HepG2 (cell line): ENCODE results near the gene GRIA3.

Experiments
- ARNT ChIP-seq: fragments of 450-650 bp; IDR thresholded peaks from 2 replicates; pipeline ENCODE4 v1.6.1; 2017
- KLF6 ChIP-seq: IDR thresholded peaks from 2 replicates; pipeline ENCODE4 v1.8.0; 2016; ENCODE audit warnings: missing biosample characterization, missing genetic modification reagents
- POLR2A ChIP-seq, 2 experiments: IDR thresholded peaks; 2 replicates each; pipeline ENCODE4 v1.6.1; 2011; ENCODE audit warnings: low read depth in 2 of 2, low read length in 2 of 2, mild to moderate bottlenecking in 1 of 2, moderate library complexity in 1 of 2; ENCODE audit not compliant: insufficient read depth in 1 of 2
- RORA ChIP-seq: sonication (generic); formaldehyde crosslinking; IDR thresholded peaks from 2 replicates; pipeline ENCODE4 v1.5.0; 2020; ENCODE audit warnings: mild to moderate bottlenecking, missing genetic modification reagents, moderate library complexity
- ZNF205 ChIP-seq: IDR thresholded peaks from 2 replicates; pipeline ENCODE4 v1.6.1; 2018; ENCODE audit warnings: missing biosample characterization, missing genetic modification reagents
- ZNF3 ChIP-seq: IDR thresholded peaks from 2 replicates; pipeline ENCODE4 v1.7.0; 2017; ENCODE audit warnings: inconsistent platforms
- ZNF496 ChIP-seq: sonication (generic); formaldehyde crosslinking; IDR thresholded peaks from 2 replicates; pipeline ENCODE4 v1.8.1; 2023; ENCODE audit warnings: mild to moderate bottlenecking, moderate library complexity, missing genetic modification reagents; ENCODE audit not compliant: insufficient replicate concordance
- TF ChIP-seq, protein P1 (sequence below): conservative IDR thresholded peaks from 2 replicates; pipeline ENCODE4 v1.6.1; 2018; ENCODE audit warnings: missing genetic modification reagents
- TF ChIP-seq, protein P2 (sequence below): sonication (generic); formaldehyde crosslinking; IDR thresholded peaks from 2 replicates; pipeline ENCODE4 v1.9.0; 2021; ENCODE audit warnings: missing genetic modification reagents, borderline replicate concordance

DNA sequence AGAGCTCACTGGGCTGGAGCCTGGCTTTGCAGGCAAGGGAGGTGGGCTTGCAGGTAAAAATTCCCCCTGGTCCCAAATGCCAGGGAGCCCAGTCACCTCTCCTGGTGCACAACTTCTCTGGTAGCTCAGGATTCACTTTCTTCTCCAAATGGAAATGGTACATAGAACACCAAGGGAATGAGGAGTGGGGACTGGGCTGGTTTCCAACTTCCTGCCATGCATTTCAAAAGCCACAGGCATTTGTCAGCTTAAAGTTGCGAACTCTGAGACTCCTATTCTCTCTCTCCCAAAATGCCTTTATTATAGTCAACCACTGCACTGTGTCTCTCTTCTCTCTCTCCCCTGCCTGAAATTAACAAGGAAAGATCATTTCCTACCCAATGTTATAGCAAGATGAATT is 177.3 kb downstream of the GRIA3 start:
- no peak for TF ChIP-seq ZNF3 (CRISPR knock-in tag)
- TF ChIP-seq, protein P1, sequence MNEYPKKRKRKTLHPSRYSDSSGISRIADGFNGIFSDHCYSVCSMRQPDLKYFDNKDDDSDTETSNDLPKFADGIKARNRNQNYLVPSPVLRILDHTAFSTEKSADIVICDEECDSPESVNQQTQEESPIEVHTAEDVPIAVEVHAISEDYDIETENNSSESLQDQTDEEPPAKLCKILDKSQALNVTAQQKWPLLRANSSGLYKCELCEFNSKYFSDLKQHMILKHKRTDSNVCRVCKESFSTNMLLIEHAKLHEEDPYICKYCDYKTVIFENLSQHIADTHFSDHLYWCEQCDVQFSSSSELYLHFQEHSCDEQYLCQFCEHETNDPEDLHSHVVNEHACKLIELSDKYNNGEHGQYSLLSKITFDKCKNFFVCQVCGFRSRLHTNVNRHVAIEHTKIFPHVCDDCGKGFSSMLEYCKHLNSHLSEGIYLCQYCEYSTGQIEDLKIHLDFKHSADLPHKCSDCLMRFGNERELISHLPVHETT, result no peak
- TF ChIP-seq ARNT, result no peak
- no peak for TF ChIP-seq RORA (CRISPR knock-in tag)
- TF ChIP-seq, protein P2, sequence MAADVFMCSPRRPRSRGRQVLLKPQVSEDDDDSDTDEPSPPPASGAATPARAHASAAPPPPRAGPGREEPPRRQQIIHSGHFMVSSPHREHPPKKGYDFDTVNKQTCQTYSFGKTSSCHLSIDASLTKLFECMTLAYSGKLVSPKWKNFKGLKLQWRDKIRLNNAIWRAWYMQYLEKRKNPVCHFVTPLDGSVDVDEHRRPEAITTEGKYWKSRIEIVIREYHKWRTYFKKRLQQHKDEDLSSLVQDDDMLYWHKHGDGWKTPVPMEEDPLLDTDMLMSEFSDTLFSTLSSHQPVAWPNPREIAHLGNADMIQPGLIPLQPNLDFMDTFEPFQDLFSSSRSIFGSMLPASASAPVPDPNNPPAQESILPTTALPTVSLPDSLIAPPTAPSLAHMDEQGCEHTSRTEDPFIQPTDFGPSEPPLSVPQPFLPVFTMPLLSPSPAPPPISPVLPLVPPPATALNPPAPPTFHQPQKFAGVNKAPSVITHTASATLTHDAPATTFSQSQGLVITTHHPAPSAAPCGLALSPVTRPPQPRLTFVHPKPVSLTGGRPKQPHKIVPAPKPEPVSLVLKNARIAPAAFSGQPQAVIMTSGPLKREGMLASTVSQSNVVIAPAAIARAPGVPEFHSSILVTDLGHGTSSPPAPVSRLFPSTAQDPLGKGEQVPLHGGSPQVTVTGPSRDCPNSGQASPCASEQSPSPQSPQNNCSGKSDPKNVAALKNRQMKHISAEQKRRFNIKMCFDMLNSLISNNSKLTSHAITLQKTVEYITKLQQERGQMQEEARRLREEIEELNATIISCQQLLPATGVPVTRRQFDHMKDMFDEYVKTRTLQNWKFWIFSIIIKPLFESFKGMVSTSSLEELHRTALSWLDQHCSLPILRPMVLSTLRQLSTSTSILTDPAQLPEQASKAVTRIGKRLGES (CRISPR knock-in tag), result no peak
- no peak for TF ChIP-seq POLR2A (IDR thresholded peaks at IDR 0.05; ENCODE audit: insufficient read depth in 1 of 2, low read depth in 2 of 2, low read length in 2 of 2)
- TF ChIP-seq ZNF205 (CRISPR knock-in tag), result no peak
- TF ChIP-seq ZNF496 (CRISPR knock-in tag), result no peak
- TF ChIP-seq KLF6 (CRISPR knock-in tag), result no peak
